Measurements from ENCODE around the gene FNDC5.

FNDC5 gene

DNA sequence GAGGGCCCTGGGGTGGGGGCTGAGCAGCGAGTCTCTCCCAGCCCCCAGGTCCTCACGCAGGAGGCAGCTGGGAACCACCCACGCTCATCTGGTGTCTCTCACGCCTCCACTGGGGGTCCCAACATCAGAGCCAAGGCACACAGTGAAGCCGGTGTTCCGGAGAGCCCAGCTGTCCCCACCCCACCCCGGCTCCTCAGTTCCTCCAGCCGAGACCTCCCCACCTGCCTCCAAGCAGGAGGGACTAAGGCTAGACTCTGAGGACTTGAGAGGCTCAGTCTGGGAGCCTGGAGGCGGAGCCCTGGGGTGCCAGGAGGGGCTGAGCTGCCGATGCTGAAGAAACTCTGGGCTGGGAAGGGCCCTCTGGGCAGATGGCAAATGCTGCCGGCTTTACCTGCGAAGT, 14.0 kb upstream of the FNDC5 start:
- DNase-seq (ENCODE audit: low read depth, low spot score), result no peak

DNA sequence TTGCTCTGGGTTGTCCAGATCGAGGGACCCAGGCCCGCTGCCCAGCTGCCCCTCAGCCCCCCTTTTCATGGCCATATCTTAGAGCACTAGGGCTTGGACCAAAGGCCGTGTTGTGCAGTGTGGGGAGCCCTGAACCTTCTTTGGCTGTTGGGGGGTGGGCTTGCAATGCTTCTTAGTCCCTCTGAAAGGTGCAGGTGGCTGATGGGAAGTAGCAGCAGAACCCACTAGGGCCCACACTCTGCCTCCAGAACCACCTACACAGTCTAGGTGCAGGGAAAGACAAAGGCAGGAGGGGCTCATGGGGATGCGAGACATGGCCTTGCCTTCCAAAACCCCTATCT, 13.3 kb upstream of the FNDC5 start:
- DNase-seq (ENCODE audit: low read depth, low spot score), result no peak

DNA sequence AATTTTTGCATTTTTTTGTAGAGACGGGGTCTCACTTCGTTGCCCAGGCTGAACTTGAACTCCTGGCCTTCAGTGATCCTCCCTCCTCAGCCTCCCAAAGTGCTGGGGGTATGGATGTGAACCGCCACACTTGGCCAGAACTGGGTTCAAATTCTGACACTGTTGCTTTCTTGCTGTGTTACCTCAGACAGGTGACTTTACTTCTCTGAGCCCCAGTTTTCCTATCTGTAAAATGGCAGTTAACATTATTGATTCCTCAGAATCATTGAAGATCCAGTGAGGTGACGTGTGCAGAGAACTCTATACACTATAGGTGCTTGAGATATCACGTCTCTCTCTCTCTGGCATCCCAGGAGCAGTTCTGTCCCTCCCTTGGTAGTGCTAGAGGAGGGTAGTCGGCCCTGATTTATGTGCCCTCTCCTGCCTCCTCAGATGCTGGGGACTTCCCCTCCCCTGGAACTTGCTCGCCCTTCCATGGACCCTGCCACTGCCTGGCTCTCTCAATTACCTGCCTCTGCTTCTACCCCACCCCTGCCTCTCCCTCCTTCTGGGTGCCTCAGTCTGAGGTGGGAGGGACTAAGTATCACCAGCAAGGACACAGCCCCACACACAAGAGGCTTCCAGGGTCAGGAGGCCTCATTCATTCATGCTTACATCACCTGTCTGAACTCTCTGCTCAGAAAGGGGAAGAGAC, 12.8 kb upstream of the FNDC5 start:
- no peak for DNase-seq (ENCODE audit: low read depth, low spot score)

DNA sequence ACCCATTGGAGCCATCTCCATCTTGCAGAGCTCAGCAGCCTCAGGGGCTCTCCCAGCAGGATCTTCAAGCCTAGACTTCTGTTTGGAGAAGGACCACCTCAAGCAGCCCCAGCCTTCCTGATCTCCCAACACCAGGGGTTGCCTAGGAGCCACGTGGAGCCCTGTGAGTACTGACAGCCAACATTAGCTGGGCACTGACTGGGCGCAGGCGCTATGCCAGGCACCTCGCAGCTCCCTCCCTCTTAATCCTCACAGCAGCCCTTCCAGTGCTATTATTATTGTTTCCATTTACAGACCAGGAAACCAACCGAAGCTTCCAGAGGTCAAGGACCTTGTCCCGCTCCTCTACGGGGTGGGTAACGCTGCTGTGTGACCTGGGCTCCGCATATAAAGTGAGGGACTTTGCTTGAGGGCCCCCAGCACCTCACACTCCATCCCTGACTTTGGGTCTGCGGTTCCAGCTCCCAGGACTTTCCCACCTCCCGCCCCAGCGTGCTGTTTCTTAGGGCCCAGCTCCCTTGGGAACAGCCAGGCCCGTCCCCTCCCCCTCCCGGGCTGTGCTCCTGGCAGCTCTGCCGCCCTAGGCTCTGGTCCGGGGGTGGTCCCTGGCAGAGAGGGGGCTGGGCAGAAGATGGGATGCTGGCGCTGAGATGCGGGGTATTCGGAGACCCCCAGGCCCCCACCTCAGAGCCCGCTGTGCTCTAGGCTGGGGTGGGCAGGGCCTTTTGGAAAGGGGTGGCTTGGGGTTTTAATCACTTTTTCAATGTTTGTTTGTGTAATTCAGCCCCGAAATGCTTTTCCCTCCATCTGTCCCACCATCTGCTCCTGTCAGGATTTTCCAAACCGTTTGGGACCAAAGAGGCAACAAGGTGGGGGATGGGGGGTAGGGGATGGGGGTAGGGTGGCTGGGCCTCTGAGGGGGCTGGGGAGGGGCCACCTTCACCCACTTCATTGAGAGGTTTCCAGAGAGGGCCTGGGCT, 11.4 kb upstream of the FNDC5 start:
- no peak for DNase-seq (ENCODE audit: low read depth, low spot score)

DNA sequence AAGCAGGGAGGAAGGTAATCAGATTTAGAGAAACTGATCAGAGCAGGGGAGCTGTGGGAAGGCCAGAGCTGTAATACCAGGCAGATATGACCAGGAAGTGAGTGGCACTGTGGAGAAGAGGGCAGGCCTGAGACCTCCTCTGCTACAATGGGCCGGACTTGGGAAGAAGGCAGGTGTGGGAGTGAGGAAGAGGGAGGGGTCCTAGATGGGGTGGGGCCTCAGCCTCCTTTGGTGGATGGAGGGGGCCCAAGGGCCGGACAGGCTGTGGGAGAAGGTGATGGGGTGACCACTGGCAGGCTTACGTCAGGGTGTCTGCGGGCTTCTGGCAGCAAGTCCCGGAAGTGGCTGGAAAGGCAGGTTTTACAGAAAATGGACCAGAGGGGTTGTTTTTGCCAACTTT, 10.6 kb upstream of the FNDC5 start:
- no peak for DNase-seq (ENCODE audit: low read depth, low spot score)

DNA sequence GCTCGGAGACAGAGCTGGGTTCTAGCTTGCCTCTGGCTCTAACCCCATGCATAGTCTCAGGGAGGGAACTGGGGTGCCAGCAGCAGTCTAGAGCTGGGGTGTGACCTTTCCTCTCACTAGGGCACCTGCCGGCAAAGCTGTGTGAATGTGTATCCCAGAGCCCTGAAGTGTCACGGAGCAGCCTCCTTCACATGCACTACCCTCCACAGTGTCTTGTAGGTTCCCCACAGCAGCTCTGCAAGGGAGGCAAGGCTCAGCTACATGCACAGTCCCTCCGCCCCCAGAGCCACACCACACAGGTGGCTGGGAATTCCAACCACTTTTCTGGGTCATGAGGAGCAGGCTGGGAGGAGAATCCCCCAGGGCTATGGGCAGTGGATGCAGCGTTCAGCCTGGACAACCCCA, 7.9 kb upstream of the FNDC5 start:
- no peak for DNase-seq (ENCODE audit: low read depth, low spot score)

DNA sequence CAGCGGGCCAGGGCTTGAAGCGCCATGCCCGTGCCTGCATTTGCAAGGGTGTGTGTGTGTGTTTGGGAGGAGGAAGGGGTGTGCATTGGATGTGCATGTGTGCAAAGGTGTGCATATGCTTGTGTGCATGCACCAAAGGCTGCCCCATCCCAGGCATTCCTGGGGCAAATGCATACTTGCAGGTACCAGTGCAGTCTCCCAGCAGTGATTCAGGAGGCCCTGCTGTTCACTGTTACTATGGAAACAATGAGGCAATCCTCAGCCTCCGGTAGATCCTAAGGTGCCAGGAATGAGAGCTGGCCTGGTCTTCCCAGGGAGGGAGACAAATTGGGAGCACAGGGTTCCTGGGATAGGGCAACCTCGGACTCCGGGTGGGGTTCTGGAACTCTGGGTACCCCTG, 7.5 kb upstream of the FNDC5 start:
- no peak for DNase-seq (ENCODE audit: low read depth, low spot score)

DNA sequence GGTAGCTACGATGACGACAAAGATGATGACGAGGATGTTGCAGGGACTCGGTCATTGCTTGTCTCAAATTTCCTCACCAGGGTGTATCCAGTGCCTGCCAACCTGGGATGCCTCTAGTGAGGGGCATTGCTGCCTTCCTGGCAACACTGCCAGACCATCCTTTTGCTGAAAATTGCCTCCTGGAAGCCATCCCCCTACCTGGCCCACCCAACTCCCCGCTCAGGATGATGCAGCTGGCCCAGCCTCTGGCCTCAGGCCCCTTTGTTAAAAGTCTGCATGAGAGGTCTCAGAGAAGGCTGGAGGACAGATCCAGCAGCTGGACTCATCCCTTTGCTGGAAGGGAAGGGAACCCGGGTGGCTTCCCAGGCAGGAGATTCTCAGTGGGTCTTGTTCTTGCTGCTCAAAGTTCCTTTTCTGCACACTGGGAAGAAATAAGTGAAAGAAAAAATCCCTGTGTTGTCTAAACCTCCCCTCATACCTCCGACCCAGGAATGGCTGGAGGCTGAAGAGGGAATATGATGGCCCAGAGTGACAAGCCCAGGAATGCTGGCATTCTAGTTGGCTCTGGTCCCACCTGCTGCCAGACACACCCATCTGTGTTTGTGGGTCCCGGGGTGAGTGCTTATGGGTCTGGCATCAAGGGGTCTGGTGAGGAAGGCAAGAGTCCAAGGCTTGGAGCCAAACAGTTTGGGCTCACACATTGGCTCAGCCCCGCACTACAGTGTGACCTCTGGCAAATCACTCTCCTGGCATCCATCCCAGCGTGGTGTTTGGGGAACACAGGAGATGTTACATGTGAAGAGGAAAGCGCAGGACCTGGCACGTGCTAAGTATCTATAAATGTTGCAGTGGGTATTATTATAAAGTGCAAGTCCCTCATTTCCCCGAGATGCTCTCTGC, 6.7 kb upstream of the FNDC5 start:
- DNase-seq (ENCODE audit: low read depth, low spot score), result no peak

DNA sequence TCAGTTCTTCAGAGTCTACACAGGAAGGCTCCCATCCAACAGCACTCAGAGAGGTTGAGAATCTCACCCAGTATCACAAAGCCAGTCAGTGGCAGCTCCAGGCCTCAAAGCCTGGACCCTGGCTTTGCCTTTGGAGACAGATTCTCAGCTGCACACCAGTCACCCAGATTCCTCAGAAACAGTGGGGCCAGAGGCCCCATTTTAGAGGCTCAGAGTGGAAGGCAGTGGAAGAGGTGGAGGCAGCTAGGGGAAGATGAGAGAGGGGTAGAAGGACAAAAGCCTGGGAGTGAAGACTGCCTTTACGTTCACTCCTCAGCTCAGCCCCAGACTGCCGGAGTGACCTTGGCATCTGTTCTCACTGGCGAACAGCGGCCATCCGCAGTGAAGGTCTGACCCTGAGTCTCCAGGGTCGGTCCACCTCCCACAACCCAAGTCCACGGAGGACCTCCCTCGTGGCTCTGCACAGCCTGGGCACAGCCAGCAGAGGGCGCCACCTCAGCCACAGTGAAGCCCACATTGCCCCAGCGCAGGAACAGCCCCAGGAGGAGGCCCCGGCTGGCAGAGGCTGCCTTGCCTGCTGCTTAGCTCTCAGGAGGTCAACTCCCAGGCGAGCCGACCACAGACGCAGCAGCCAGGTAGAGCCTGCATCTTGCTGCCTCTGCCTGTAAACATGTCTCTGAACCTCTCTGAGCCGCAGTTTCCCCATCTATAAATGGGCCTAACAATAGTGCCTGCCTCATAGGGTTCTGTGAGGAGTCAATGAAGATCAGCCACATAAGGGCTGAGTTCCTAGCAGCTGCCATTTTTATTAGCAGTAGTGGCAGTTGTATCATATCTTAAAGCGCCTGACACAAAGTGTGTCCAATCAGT, 5.9 kb upstream of the FNDC5 start:
- no peak for DNase-seq (ENCODE audit: low read depth, low spot score)

DNA sequence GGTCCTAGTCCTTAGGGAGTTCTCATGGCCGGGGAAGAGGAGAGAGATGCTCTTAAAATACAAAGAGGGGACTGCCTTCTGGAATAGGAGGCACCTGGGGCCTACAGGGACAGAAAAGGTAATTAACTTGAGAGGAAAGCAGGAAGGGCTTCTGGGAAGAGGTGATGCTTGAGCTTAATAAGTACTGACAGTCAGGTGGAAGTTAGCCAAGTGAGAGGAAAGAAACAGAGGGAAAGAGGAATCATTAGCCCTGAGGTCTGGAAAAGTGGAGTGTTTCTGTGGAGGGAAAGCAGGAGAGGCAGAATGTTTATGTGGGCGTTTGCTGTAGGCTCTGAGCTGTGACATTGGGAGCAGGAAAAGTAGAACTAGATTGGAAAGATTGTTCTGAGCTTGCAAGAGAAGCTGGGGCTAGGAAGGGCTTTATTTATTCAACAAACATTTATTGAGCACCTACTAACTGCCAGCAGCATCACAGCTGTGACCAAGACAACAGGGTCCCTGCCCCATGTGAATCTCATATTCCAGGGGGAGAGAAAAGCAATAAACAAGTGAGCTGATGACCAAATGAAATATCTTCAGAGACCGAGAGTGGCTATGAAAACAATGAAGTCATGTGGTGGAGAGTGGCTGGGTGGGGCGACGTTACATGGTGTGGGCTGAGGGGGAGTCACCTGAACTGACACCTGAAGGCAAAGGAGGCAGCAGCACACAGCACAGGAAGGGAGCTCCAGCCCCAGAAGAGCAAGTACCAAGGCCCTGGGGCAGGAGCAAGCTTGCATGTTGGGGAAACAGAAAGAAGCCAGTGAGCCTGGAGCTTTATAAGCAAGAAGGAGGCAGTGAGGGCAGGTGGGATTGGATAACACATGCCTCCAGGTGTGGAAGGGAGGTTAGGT, 4.4 kb upstream of the FNDC5 start:
- DNase-seq (ENCODE audit: low read depth, low spot score), result no peak

DNA sequence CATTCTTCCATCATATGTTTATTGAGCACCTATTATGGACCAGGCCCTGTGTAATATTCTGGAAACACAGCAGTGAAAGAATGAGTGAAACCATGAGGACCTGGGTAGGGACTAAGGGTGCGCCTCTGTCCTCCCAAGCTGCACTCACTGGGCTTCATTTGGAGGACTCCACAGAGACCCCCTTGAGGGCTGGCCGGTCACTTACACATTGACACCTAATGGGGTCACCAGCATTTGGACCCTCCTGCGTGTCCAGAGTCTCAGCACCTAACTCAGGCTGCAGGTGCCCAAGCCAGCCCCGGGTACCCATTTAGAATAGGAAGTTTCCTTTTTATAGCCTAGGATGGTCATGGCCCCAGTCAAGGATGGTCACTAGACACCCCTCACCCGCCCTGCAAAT, 2.8 kb upstream of the FNDC5 start:
- no peak for DNase-seq (ENCODE audit: low read depth, low spot score)

DNA sequence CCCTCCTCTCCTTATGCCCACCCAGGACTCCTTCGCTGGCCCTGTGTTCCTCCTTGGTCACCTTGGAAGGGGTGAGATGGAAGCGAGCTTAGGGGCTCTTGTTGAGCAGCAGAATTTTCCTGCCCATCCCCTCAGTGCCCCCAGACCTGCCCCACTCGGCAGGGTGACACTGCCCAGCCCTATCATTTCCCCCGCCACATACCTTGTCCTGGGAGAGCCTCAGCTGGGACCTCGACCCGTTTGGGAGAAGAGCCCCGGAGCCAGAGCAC, 1.4 kb upstream of the FNDC5 start:
- DNase-seq (ENCODE audit: low read depth, low spot score), result no peak

DNA sequence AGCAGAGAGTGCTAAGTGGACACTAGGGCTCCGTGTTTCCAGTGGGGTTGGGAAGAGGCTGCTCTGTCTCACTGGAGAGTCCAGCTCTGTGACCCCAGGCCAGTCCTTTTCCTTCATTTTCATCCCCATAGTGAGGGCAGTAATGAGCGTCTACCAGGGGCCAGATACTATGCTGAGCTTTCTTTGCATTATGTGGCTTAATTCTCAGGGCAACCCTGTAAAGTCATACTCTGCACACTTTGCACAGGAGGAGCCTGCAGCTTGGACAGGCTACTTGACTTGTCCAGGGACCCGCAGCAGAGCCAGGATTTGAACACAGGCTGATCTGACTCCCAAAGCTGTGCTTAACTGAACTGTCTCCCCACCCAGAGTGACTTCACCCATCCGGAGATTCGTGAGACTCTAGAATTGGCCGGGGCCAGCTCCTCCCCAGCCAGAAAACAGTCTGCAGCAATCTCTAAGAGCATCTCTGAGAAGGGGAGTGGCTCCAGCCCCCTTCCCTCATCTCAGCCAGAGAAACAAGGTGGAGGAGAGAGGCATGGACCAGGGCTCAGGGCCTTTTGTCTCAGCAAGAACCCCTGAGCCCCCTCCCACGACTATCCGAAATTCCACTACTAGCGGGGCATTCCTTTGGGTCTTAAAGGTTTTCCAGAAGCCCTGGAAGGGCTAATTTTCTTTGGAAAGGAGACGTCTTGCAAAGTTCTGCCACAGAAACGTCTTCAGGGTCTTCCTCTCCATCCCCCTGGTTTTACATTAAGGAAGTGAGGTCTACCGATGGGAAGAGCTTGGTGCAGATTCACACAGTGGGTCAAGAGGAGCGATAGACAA, 866 bp upstream of the FNDC5 start:
- DNase-seq (ENCODE audit: low read depth, low spot score), result no peak

DNA sequence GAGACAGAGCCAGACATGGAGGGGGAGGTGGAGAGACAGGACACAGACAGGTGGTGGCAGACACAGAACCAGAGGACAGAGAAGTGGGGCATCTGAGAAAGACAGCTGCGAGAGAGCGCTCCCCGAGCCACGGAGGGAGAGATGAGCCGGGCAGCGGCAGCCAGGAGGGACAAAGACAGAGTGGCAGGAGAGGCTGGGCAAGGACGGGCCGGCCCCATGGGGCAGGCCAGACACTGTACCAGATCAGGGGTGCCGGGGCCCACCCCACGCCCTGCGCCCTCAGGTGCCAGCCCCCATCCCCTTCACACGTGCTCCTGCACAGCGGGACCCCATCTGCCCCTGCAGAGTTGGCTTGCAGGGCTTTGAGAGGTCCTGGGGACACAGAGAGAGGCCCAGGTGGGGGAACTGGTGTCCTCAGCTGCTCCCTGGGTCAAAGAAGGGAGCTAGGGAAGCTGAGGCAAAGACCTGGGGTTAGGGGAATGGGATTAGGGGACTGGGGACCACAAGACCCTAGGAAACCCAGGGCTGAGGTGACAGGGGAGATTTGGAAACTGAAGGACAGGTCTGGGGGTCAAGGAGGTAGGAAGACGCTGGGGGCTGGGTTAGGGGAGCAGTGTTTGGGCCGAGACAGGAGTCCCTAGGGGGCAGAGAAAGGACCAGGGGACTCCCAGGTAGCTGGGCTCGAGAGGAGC, 643 bp downstream of the FNDC5 start:
- DNase-seq (ENCODE audit: low read depth, low spot score), result no peak

DNA sequence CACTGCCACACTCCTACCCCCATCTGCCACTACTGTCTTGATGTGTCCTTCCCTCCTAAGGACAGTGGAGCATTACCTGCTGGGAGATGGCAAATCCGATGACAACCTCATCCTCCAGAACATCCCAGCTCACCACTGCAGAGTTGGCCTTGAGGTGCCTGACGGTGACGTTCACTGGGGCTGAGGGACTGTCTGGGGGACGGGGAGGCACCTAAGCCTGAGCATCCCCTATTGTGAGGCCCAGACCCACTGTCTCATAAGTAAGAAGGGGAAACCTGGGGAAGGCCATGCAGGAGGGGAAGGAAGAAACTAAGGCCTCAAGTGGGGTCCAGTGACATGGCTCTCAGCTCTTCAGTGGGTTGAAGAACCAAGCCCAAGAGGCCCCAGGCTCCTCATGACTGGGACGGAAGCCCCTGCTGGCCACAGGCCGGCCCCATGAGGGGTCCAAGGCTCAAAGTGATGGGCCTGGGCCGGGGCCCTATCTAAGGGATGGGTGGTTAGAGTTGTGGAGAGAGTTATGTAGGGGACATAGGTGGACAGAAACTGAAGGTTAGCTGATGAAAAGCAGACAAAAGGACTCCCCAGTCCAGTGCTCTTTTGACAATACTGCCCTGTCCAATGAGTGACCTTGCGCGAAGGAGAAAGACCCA, 1.8 kb downstream of the FNDC5 start:
- no peak for DNase-seq (ENCODE audit: low read depth, low spot score)

DNA sequence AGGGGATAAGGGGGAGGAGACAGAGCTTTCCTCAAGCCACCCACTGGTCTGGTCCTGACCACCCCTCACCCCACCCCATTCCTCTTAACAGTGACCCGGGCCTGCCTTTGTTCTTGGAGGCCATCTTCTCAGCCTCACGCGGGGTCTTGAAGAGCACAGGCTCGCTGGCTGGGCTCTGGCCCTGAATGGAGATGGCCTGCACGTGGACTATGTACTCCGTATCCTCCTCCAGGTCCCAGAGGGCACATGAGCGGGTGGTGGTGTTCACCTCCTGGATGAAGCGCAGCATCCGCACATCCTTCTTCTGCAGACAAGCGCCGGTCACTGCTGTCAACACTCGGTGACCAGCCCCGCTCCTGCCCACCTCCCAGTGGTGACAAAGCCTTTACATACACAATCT, 2.6 kb downstream of the FNDC5 start:
- DNase-seq (ENCODE audit: low read depth, low spot score), result no peak

DNA sequence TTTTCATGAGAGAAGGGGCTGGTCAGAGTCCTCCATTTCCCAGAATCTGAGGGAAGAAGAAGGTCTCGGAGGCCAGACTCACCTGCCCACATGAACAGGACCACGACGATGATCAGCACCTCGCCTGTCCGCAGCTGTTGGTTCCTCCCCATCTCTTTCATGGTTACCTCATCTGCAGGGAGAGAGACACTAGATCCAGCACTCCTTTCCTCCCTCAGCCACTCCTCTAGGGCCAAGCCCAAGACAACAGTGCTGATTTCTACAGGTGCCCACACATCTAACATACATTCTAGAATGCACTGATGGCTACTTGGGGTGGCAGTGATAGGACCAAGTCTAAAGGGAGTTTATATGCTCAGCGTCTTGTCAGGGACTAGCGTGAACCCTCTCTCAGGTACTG, 3.0 kb downstream of the FNDC5 start:
- no peak for DNase-seq (ENCODE audit: low read depth, low spot score)

DNA sequence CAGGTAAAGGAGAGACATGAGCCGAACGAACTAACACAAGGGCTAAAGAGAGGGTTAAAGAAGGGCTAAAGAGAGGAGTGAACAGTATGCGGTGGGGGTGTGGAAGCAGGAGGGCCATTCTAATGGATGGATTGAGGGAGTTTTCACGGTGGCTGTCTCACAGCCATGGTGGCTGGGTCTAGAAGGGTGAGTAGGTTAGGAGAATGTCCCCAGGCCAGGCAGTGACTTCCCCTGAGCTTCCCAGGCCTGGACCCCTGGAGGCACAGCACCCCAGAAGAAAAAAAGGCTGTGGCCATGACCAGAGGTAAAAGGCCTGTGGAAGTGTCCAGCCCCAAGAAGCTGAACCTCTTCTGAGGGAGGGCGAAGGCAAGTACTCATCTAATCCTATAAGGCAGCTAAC, 3.6 kb downstream of the FNDC5 start:
- no peak for DNase-seq (ENCODE audit: low read depth, low spot score)

Data from iPS DF 19.7 (cell line).